ENCODE data around the gene RNU11. TPM values are rescaled to one million over a fixed set of nuclear protein-coding genes. Genes with fewer than 3 reads are reported as not detected.
"Not testable (repeated sequence)": the region's sequence is repeated elsewhere in the genome, so short reads cannot be mapped to it uniquely, and the experiment has no call there.

The RNU11 gene
- total RNA-seq, 2 experiments from 2014 or later: not detected

GRCh38 chr1:28646040-28646439, 2.4 kb upstream of the RNU11 start:
- peaks cover 4% of the 10 kb centered on the region for H3K27me3 Mint-ChIP-seq
- peak overlapping the region; percentile 61 for H3K27ac Mint-ChIP-seq
- peaks cover 33% of the 10 kb centered on the region for H3K4me1 Mint-ChIP-seq
- no peaks in the 10 kb centered on the region for H3K9me3 Mint-ChIP-seq
- no peak for DNase-seq
- peaks cover 17% of the 10 kb centered on the region for H3K36me3 Mint-ChIP-seq
- no peak overlapping the region for H3K4me3 Mint-ChIP-seq

GRCh38 chr1:28648008-28648473, 359 bp upstream of the RNU11 start:
- H3K4me3 Mint-ChIP-seq: peak overlapping the region; percentile 86
- peaks cover 4% of the 10 kb centered on the region for H3K27me3 Mint-ChIP-seq
- no peaks in the 10 kb centered on the region for H3K9me3 Mint-ChIP-seq
- DNase-seq: peak; percentile 91
- H3K4me1 Mint-ChIP-seq: peaks cover 27% of the 10 kb centered on the region
- peak overlapping the region; percentile 99 for H3K27ac Mint-ChIP-seq
- H3K36me3 Mint-ChIP-seq: peaks cover 11% of the 10 kb centered on the region

- not testable (repeated sequence) for H3K9me3 Mint-ChIP-seq, DNase-seq, H3K4me3 Mint-ChIP-seq, H3K27me3 Mint-ChIP-seq, H3K36me3 Mint-ChIP-seq, H3K27ac Mint-ChIP-seq
- H3K4me1 Mint-ChIP-seq: peaks cover 11% of the 10 kb centered on the region
Measured at GRCh38 chr1:28653063-28653462, 4.7 kb downstream of the RNU11 start.

- H3K4me3 Mint-ChIP-seq, H3K4me1 Mint-ChIP-seq, H3K27me3 Mint-ChIP-seq, H3K27ac Mint-ChIP-seq, H3K9me3 Mint-ChIP-seq, H3K36me3 Mint-ChIP-seq, DNase-seq: not testable (repeated sequence)
Measured at GRCh38 chr1:28653870-28654269, 5.5 kb downstream of the RNU11 start.

- H3K4me3 Mint-ChIP-seq, H3K27ac Mint-ChIP-seq, H3K27me3 Mint-ChIP-seq, DNase-seq, H3K36me3 Mint-ChIP-seq, H3K9me3 Mint-ChIP-seq, H3K4me1 Mint-ChIP-seq: not testable (repeated sequence)
Measured at GRCh38 chr1:28655448-28656311, 7.3 kb downstream of the RNU11 start.

GRCh38 chr1:28656335-28656734, 7.9 kb downstream of the RNU11 start:
- no peak for DNase-seq
- H3K36me3 Mint-ChIP-seq: no peaks in the 10 kb centered on the region
- H3K4me1 Mint-ChIP-seq: no peaks in the 10 kb centered on the region
- H3K27ac Mint-ChIP-seq: no peak overlapping the region
- no peaks in the 10 kb centered on the region for H3K27me3 Mint-ChIP-seq
- H3K9me3 Mint-ChIP-seq: no peaks in the 10 kb centered on the region
- no peak overlapping the region for H3K4me3 Mint-ChIP-seq

- H3K4me1 Mint-ChIP-seq: peaks cover 5% of the 10 kb centered on the region
- peak overlapping the region; percentile 28 for H3K27ac Mint-ChIP-seq
- no peaks in the 10 kb centered on the region for H3K27me3 Mint-ChIP-seq
- peaks cover 2% of the 10 kb centered on the region for H3K36me3 Mint-ChIP-seq
- no peak overlapping the region for H3K4me3 Mint-ChIP-seq
- no peak for DNase-seq
- no peaks in the 10 kb centered on the region for H3K9me3 Mint-ChIP-seq
Measured at GRCh38 chr1:28663871-28664470, 15.6 kb downstream of the RNU11 start.

GRCh38 chr1:28666806-28667205, 18.4 kb downstream of the RNU11 start:
- Mint-ChIP-seq H3K9me3 (no peaks in the 10 kb centered on the region), H3K4me1 (peaks cover 5% of the 10 kb centered on the region), H3K36me3 (peaks cover 4% of the 10 kb centered on the region), H3K27me3 (no peaks in the 10 kb centered on the region), H3K27ac (peak overlapping the region; percentile 54), H3K4me3 (peak overlapping the region; percentile 40)
- no peak for DNase-seq

- Mint-ChIP-seq H3K4me3 (peak within 1 kb of the TSS; percentile 87), H3K4me1 (peaks cover 6% of the 10 kb centered on the region), H3K27ac (peak within 1 kb of the TSS; percentile 94), H3K9me3 (no peaks in the 10 kb centered on the region), H3K27me3 (no peaks in the 10 kb centered on the region), H3K36me3 (peaks cover 4% of the 10 kb centered on the region)
- peak; percentile 92 for DNase-seq
Measured at GRCh38 chr1:28668191-28668955, 20.0 kb downstream of the RNU11 start, which contains the start of gene GMEB1. TSS of gene GMEB1 (plus strand) at chr1:28668784. CDS start at chr1:28683613, 14,829 bp downstream.

GRCh38 chr1:28668956-28669723, 20.7 kb downstream of the RNU11 start:
- H3K9me3 Mint-ChIP-seq: no peaks in the 10 kb centered on the region
- peak overlapping the region; percentile 89 for H3K27ac Mint-ChIP-seq
- no peaks in the 10 kb centered on the region for H3K27me3 Mint-ChIP-seq
- peaks cover 6% of the 10 kb centered on the region for H3K4me1 Mint-ChIP-seq
- peaks cover 4% of the 10 kb centered on the region for H3K36me3 Mint-ChIP-seq
- peak overlapping the region; percentile 83 for H3K4me3 Mint-ChIP-seq
- peak; percentile 45 for DNase-seq

GRCh38 chr1:28671254-28671780, 22.9 kb downstream of the RNU11 start:
- Mint-ChIP-seq H3K36me3 (peaks cover 4% of the 10 kb centered on the region), H3K4me3 (no peak overlapping the region), H3K4me1 (peaks cover 6% of the 10 kb centered on the region), H3K9me3 (no peaks in the 10 kb centered on the region), H3K27ac (no peak overlapping the region), H3K27me3 (no peaks in the 10 kb centered on the region)
- no peak for DNase-seq

GRCh38 chr1:28672971-28673370, 24.6 kb downstream of the RNU11 start:
- not testable (repeated sequence) for H3K4me3 Mint-ChIP-seq, H3K27ac Mint-ChIP-seq, H3K4me1 Mint-ChIP-seq, H3K9me3 Mint-ChIP-seq, H3K27me3 Mint-ChIP-seq, H3K36me3 Mint-ChIP-seq, DNase-seq

GRCh38 chr1:28675924-28676257, 27.5 kb downstream of the RNU11 start:
- no peak for DNase-seq
- Mint-ChIP-seq H3K27ac (no peak overlapping the region), H3K4me3 (no peak overlapping the region), H3K9me3 (no peaks in the 10 kb centered on the region), H3K4me1 (peaks cover 1% of the 10 kb centered on the region), H3K36me3 (no peaks in the 10 kb centered on the region), H3K27me3 (no peaks in the 10 kb centered on the region)

GRCh38 chr1:28680151-28680550, 31.8 kb downstream of the RNU11 start:
- Mint-ChIP-seq H3K27me3 (no peaks in the 10 kb centered on the region), H3K9me3 (no peaks in the 10 kb centered on the region), H3K27ac (no peak overlapping the region), H3K36me3 (no peaks in the 10 kb centered on the region), H3K4me1 (no peaks in the 10 kb centered on the region), H3K4me3 (no peak overlapping the region)
- no peak for DNase-seq
